H9 (cell line): ENCODE measurements around the gene GPR180. TPM values are rescaled to one million over a fixed set of nuclear protein-coding genes. Genes with fewer than 3 reads are reported as not detected.

Experiments used
- DNase-seq: peaks from one replicate; pipeline ENCODE4 v3.0.0-alpha.2; 2017
- H2AFZ ChIP-seq: one replicate; pipeline ENCODE4 v1.6.1; 2013; ENCODE audit warnings: mild to moderate bottlenecking, low read length, control low read depth, moderate library complexity
- H2AK5ac ChIP-seq: 2 replicates; pipeline ENCODE4 v1.6.1; 2013; ENCODE audit warnings: low read length, control low read depth, mixed read lengths; ENCODE audit not compliant: insufficient read length
- H2BK120ac ChIP-seq: one replicate; pipeline ENCODE4 v1.6.1; 2013; ENCODE audit warnings: low read depth, mild to moderate bottlenecking, low read length, control low read depth, inconsistent platforms; ENCODE audit not compliant: poor library complexity, severe bottlenecking
- H2BK12ac ChIP-seq: 2 replicates; pipeline ENCODE4 v1.6.1; 2013; ENCODE audit warnings: low read length, control low read depth, mixed read lengths, low read depth; ENCODE audit not compliant: insufficient read length
- H2BK15ac ChIP-seq: 2 replicates; pipeline ENCODE4 v1.6.1; 2013; ENCODE audit warnings: low read depth, low read length, control low read depth
- H2BK20ac ChIP-seq: one replicate; pipeline ENCODE4 v1.6.1; 2013; ENCODE audit warnings: low read depth, mild to moderate bottlenecking, low read length, control low read depth, inconsistent platforms; ENCODE audit not compliant: poor library complexity, severe bottlenecking
- H2BK5ac ChIP-seq: 2 replicates; pipeline ENCODE4 v1.6.1; 2013; ENCODE audit warnings: low read length, control low read depth, mixed read lengths; ENCODE audit not compliant: insufficient read length
- H3K14ac ChIP-seq: 2 replicates; pipeline ENCODE4 v1.6.1; 2013; ENCODE audit warnings: low read length, control low read depth; ENCODE audit not compliant: insufficient read depth
- H3K18ac ChIP-seq: 2 replicates; pipeline ENCODE4 v1.6.1; 2013; ENCODE audit warnings: low read depth, mild to moderate bottlenecking, mixed read lengths, low read length, control low read depth; ENCODE audit not compliant: insufficient read length
- H3K23ac ChIP-seq: 2 replicates; pipeline ENCODE4 v1.6.1; 2013; ENCODE audit warnings: low read length, control low read depth, mixed read lengths, low read depth; ENCODE audit not compliant: insufficient read length
- H3K23me2 ChIP-seq: 2 replicates; pipeline ENCODE4 v1.6.1; 2013; ENCODE audit warnings: low read depth, mild to moderate bottlenecking, mixed read lengths, low read length, control low read depth; ENCODE audit not compliant: insufficient read length, poor library complexity, severe bottlenecking
- H3K27ac ChIP-seq: 2 replicates; pipeline ENCODE4 v1.5.1; 2013; ENCODE audit warnings: low read length, control low read depth, mixed read lengths, low read depth; ENCODE audit not compliant: insufficient read length
- H3K27me3 ChIP-seq: 2 replicates; pipeline ENCODE4 v1.6.1; 2013; ENCODE audit warnings: low read length, control low read depth, inconsistent platforms; ENCODE audit not compliant: insufficient read depth
- H3K4ac ChIP-seq: 2 replicates; pipeline ENCODE4 v1.6.1; 2013; ENCODE audit warnings: low read depth, mild to moderate bottlenecking, control low read depth, inconsistent platforms, low read length, moderate library complexity
- H3K4me1 ChIP-seq: 2 replicates; pipeline ENCODE4 v1.6.1; 2013; ENCODE audit warnings: low read length, control low read depth, inconsistent platforms; ENCODE audit not compliant: insufficient read depth
- H3K4me2 ChIP-seq: 2 replicates; pipeline ENCODE4 v1.6.1; 2013; ENCODE audit warnings: low read length, control low read depth, mixed read lengths; ENCODE audit not compliant: insufficient read length, insufficient read depth
- H3K56ac ChIP-seq: 2 replicates; pipeline ENCODE4 v1.6.1; 2013; ENCODE audit warnings: low read depth, mild to moderate bottlenecking, mixed read lengths, low read length, control low read depth; ENCODE audit not compliant: insufficient read length
- H3K79me1 ChIP-seq: 2 replicates; pipeline ENCODE4 v1.6.1; 2013; ENCODE audit warnings: low read depth, mild to moderate bottlenecking, moderate library complexity, low read length, control low read depth, inconsistent platforms; ENCODE audit not compliant: insufficient read depth, poor library complexity, severe bottlenecking
- H3K79me2 ChIP-seq: 2 replicates; pipeline ENCODE4 v1.6.1; 2013; ENCODE audit warnings: low read length, control low read depth, inconsistent platforms; ENCODE audit not compliant: insufficient read depth
- H3K9ac ChIP-seq: 2 replicates; pipeline ENCODE4 v1.6.1; 2013; ENCODE audit warnings: low read length, control low read depth, mixed read lengths; ENCODE audit not compliant: insufficient read length; ENCODE audit errors: extremely low read depth
- H3K9me3 ChIP-seq: one replicate; pipeline ENCODE4 v1.6.1; 2013; ENCODE audit warnings: low read depth, low read length, inconsistent platforms; ENCODE audit not compliant: control insufficient read depth
- H3T11ph ChIP-seq: one replicate; pipeline ENCODE4 v1.6.1; 2013; ENCODE audit warnings: mild to moderate bottlenecking, low read length, control low read depth, inconsistent platforms
- H4K20me1 ChIP-seq: one replicate; pipeline ENCODE4 v1.6.1; 2013; ENCODE audit not compliant: control insufficient read depth, insufficient read length, insufficient read depth
- H4K5ac ChIP-seq: 2 replicates; pipeline ENCODE4 v1.6.1; 2013; ENCODE audit warnings: low read depth, mild to moderate bottlenecking, mixed read lengths, low read length, control low read depth; ENCODE audit not compliant: insufficient read length
- H4K8ac ChIP-seq: replicated peaks from 2 replicates; pipeline ENCODE4 v1.6.1; 2013; ENCODE audit warnings: low read length, control low read depth, mixed read lengths, low read depth; ENCODE audit not compliant: insufficient read length
- H4K91ac ChIP-seq: 2 replicates; pipeline ENCODE4 v1.6.1; 2013; ENCODE audit warnings: low read depth, mild to moderate bottlenecking, moderate library complexity, mixed read lengths, low read length, control low read depth; ENCODE audit not compliant: insufficient read length
- H3K27ac Mint-ChIP-seq, 3 experiments: 2 replicates in 2 of 3; 3 replicates in 1 of 3; pipeline ENCODE4 v1.8.0; 2020 to 2021; ENCODE audit warnings: mixed read lengths in 3 of 3, mild to moderate bottlenecking in 1 of 3, moderate library complexity in 1 of 3
- H3K27me3 Mint-ChIP-seq: 2 replicates; pipeline ENCODE4 v1.8.0; 2021; ENCODE audit warnings: low read depth, mild to moderate bottlenecking, moderate library complexity, mixed read lengths
- H3K36me3 Mint-ChIP-seq, 3 experiments: 2 replicates in 2 of 3; 3 replicates in 1 of 3; pipeline ENCODE4 v1.8.0; 2020 to 2021; ENCODE audit warnings: low read depth in 3 of 3, mixed read lengths in 3 of 3; ENCODE audit not compliant: insufficient read depth in 1 of 3
- H3K4me1 Mint-ChIP-seq, 2 experiments: 2 replicates each; pipeline ENCODE4 v1.8.0; 2020; ENCODE audit warnings: mixed read lengths in 2 of 2
- H3K4me3 Mint-ChIP-seq, 2 experiments: 2 replicates in 1 of 2; 3 replicates in 1 of 2; pipeline ENCODE4 v1.8.0; 2020 to 2021; ENCODE audit warnings: mild to moderate bottlenecking in 2 of 2, mixed read lengths in 2 of 2, moderate library complexity in 1 of 2
- H3K9me3 Mint-ChIP-seq, 2 experiments: 2 replicates in 1 of 2; 3 replicates in 1 of 2; pipeline ENCODE4 v1.8.0; 2020; ENCODE audit warnings: mild to moderate bottlenecking in 2 of 2, mixed read lengths in 2 of 2, moderate library complexity in 1 of 2
- WGBS: extraction: QIAGEN DNeasy Blood & Tissue Kit; methylation state at CpG from one replicate; pipeline ENCODE4 v1.1.7; 2013; ENCODE audit warnings: missing lambda C conversion rate, low lambda C conversion rate, mixed read lengths; ENCODE audit not compliant: insufficient read length; ENCODE audit errors: extremely low coverage; 5-methylcytosine and 5-hydroxymethylcytosine counted together
- total RNA-seq: library from RNA; stranded (reverse); gene quantifications from 2 replicates; pipeline ENCODE4 v1.2.1, GENCODE V29; 2021
- TF ChIP-seq, protein P1 (sequence below): fragments of 200-600 bp; sonication (generic); conservative IDR thresholded peaks from 3 replicates; pipeline ENCODE4 v1.8.0; 2021; ENCODE audit warnings: antibody characterized with exemption, mild to moderate bottlenecking

Gene GPR180
- total RNA-seq, 1 experiment from 2014 or later = 5.1 TPM

DNA sequence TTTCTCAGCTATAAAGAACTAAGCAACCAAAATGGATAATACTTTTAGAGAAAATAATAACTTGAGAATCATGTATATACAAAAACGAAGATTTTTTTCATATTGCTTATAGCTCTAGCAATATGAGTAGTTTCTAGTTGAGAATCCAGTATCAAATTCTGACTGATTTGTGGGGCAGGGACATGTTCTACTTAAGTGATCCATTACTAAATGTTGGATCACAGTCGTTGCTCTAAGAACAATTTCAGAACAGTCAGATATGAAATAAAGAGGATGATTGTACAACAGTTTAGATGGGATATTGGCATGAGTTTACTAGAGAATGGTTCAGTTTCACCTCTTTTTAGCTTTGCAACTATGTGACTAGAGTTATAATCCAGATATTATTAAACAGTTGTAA lies 70.7 kb downstream of the GPR180 start:
- Histone ChIP-seq H3K9me3 (no peaks in the 10 kb centered on the region), H4K8ac (no peak overlapping the region), H3K18ac (no peak overlapping the region), H4K5ac (no peak overlapping the region), H3K23me2 (no peaks in the 10 kb centered on the region), H2AK5ac (no peak overlapping the region), H3K27ac (no peak overlapping the region), H3K14ac (no peak overlapping the region), H2BK120ac (no peak overlapping the region), H2BK12ac (no peak overlapping the region), H2BK15ac (no peak overlapping the region), H3K4ac (no peak overlapping the region), H3K79me2 (no peaks in the 10 kb centered on the region), H4K20me1 (no peaks in the 10 kb centered on the region), H3K79me1 (no peaks in the 10 kb centered on the region), H4K91ac (no peak overlapping the region), H3T11ph (no peak overlapping the region), H3K4me1 (peaks cover 2% of the 10 kb centered on the region; the same call in 1 of the 2 replicates), H2AFZ (no peak overlapping the region), H2BK20ac (no peak overlapping the region), H3K23ac (no peak overlapping the region), H3K4me2 (no peak overlapping the region), H3K56ac (no peak overlapping the region), H3K27me3 (no peaks in the 10 kb centered on the region), H3K9ac (no peak overlapping the region), H2BK5ac (no peak overlapping the region)
- Mint-ChIP-seq H3K27ac (no peak overlapping the region; a peak in 1 of 7 replicates), H3K4me3 (no peak overlapping the region), H3K9me3 (no peaks in the 10 kb centered on the region), H3K4me1 (peaks cover 16 to 17% of the 10 kb centered on the region in 2 experiments), H3K27me3 (peaks cover 10% of the 10 kb centered on the region), H3K36me3 (no peaks in the 10 kb centered on the region)
- WGBS = no CpG with 5 or more reads among the region's 2 CpGs
- no peak for DNase-seq
- TF ChIP-seq, protein P1, sequence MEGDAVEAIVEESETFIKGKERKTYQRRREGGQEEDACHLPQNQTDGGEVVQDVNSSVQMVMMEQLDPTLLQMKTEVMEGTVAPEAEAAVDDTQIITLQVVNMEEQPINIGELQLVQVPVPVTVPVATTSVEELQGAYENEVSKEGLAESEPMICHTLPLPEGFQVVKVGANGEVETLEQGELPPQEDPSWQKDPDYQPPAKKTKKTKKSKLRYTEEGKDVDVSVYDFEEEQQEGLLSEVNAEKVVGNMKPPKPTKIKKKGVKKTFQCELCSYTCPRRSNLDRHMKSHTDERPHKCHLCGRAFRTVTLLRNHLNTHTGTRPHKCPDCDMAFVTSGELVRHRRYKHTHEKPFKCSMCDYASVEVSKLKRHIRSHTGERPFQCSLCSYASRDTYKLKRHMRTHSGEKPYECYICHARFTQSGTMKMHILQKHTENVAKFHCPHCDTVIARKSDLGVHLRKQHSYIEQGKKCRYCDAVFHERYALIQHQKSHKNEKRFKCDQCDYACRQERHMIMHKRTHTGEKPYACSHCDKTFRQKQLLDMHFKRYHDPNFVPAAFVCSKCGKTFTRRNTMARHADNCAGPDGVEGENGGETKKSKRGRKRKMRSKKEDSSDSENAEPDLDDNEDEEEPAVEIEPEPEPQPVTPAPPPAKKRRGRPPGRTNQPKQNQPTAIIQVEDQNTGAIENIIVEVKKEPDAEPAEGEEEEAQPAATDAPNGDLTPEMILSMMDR = no peak
